ENCODE measurements around the gene SGTB. TPM values are rescaled to one million over a fixed set of nuclear protein-coding genes. Genes with fewer than 3 reads are reported as not detected.

SGTB gene
- total and polyA plus RNA-seq, 2 donors (not counting 1 experiment from before 2014, with no cell fraction given): 18.7 to 32.4 TPM

DNA sequence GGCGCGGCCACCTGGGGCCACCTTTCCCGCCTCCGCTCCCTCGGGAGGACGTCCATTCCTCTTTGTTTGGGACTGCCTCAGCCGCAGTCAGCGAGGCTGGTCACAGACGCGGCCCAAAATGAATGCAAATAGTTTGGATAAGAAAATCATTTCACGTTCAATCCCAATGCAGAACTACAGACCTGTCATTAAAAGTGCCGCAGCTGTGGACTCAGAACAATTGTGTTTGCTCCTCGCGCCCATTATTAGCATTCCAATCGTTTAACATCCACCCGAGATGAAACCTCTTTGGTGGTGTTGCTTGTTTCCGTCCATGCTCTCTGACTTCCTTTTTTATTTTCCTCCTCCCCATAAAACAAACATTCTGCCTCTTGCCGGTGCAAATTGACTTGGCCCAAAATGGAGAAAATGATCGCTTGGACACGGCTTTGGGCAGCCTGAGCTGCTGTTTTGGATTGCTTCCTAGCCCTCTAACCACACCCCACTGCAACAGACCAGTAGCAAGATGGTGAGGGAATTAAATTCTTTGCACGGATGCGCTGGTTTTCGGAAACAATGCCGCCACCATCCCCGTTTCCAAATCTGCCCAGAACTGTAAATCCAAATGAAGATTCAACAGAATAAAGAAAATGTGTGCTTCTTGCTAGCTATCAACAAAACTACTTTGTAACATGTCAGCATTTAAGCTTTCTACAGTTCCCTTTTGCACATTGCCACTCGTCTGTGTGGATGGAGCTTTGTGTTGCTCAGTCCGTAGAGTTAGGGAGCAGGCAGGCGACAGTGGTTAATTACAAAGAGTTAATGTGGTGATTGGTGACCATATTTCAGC is 880 bp upstream of the SGTB start:
- Histone ChIP-seq H3K4me1 (ENCODE audit: control insufficient read depth, extremely low read depth, insufficient read depth, low read length) (peaks cover 2% of the 10 kb centered on the region), H3K9me3 (ENCODE audit: control insufficient read depth, insufficient read depth, low read depth, low read length) (no peaks in the 10 kb centered on the region), H3K4me3 (replicated peaks in 1 of 4; ENCODE audit: control extremely low read depth in 1 of 4, insufficient read depth in 1 of 4, low read depth in 3 of 4, low read length in 4 of 4) (peak overlapping the region; percentile 45 to 96 (median 89)), H3K36me3 (ENCODE audit: control insufficient read depth, insufficient read depth, low read length) (no peaks in the 10 kb centered on the region), H3K4me2 (ENCODE audit: extremely low read depth, insufficient read depth, low read length) (peak overlapping the region; percentile 94), H4K20me1 (ENCODE audit: control insufficient read depth, extremely low read depth, insufficient read depth, low read length) (no peaks in the 10 kb centered on the region), H3K27ac (ENCODE audit: insufficient read depth, low read length) (peak overlapping the region; percentile 90), H3K9ac (ENCODE audit: insufficient read depth, low read length) (peak overlapping the region; percentile 90), H3K27me3 (ENCODE audit: control insufficient read depth, insufficient read depth, low read length) (no peaks in the 10 kb centered on the region), H2AFZ (ENCODE audit: low read length) (peak overlapping the region; percentile 22), H3K79me2 (ENCODE audit: control insufficient read depth, insufficient read depth, low read length) (peaks cover 21% of the 10 kb centered on the region)
- DNase-seq (ENCODE audit: low read depth in 2 of 2): peak; percentile 75 to 79
- no peak for TF ChIP-seq EZH2 (IDR thresholded peaks at IDR 0.05; ENCODE audit: low read length, missing control alignments)
- TF ChIP-seq CTCF (conservative IDR thresholded peaks at IDR 0.05 in 1 of 2, IDR thresholded peaks at IDR 0.05 in 1 of 2; ENCODE audit: low read depth in 1 of 2, low read length in 2 of 2): no peak

GRCh38 chr5:65721050-65721719 is 724 bp downstream of the SGTB start:
- peak overlapping the region; percentile 73 for H3K27ac ChIP-seq (ENCODE audit: insufficient read depth, low read length)
- no peaks in the 10 kb centered on the region for H3K27me3 ChIP-seq (ENCODE audit: control insufficient read depth, insufficient read depth, low read length)
- peak overlapping the region; percentile 99 for H3K4me2 ChIP-seq (ENCODE audit: extremely low read depth, insufficient read depth, low read length)
- peaks cover 17% of the 10 kb centered on the region for H3K79me2 ChIP-seq (ENCODE audit: control insufficient read depth, insufficient read depth, low read length)
- DNase-seq (ENCODE audit: low read depth in 2 of 2): peak; percentile 74 to 79
- H3K9me3 ChIP-seq (ENCODE audit: control insufficient read depth, insufficient read depth, low read depth, low read length): no peaks in the 10 kb centered on the region
- TF ChIP-seq CTCF (conservative IDR thresholded peaks at IDR 0.05 in 1 of 2, IDR thresholded peaks at IDR 0.05 in 1 of 2; ENCODE audit: low read depth in 1 of 2, low read length in 2 of 2) (no peak), EZH2 (IDR thresholded peaks at IDR 0.05; ENCODE audit: low read length, missing control alignments) (no peak)
- H2AFZ ChIP-seq (ENCODE audit: low read length): peak overlapping the region; percentile 79
- no peaks in the 10 kb centered on the region for H4K20me1 ChIP-seq (ENCODE audit: control insufficient read depth, extremely low read depth, insufficient read depth, low read length)
- H3K4me1 ChIP-seq (ENCODE audit: control insufficient read depth, extremely low read depth, insufficient read depth, low read length): peaks cover 2% of the 10 kb centered on the region
- H3K9ac ChIP-seq (ENCODE audit: insufficient read depth, low read length): peak overlapping the region; percentile 88
- H3K36me3 ChIP-seq (ENCODE audit: control insufficient read depth, insufficient read depth, low read length): no peaks in the 10 kb centered on the region
- H3K4me3 ChIP-seq (replicated peaks in 1 of 4; ENCODE audit: control extremely low read depth in 1 of 4, insufficient read depth in 1 of 4, low read depth in 3 of 4, low read length in 4 of 4): peak overlapping the region; percentile 68 to 96 (median 92)

DNA sequence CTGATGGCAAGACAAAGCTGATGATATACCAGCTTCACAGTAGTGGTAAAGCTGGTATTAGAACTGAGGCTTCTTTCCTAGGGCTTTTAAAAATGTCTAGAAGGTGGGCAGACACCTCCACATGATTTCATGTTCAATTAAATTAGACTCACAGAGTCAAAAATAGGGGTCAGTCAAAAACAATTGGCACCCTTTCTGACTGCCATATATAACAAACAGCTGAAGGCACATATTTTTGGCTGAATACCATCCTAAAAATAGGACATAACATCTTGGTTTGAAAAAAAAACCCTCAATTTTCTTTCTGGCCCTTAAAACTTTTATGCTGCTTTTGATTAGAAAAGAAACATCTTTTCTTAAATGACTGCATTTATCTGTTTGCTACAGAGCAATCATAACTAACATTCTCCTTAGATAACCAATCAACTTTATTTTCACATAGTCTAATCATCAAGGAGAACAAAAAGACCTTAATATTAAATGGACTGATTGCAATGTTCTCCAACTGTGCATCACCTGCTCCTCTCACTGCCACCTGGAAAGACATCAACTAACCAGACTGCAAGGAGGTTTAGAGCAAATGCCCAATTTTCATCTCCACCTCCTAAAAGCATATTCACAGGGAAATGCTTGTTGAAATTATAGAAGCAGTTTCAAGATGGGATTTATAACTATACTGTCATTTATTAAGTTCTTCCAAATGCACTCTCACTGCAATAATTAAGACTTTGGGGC is 3.2 kb downstream of the SGTB start:
- no peaks in the 10 kb centered on the region for H3K27me3 ChIP-seq (ENCODE audit: control insufficient read depth, insufficient read depth, low read length)
- no peaks in the 10 kb centered on the region for H3K9me3 ChIP-seq (ENCODE audit: control insufficient read depth, insufficient read depth, low read depth, low read length)
- no peak overlapping the region for H3K9ac ChIP-seq (ENCODE audit: insufficient read depth, low read length)
- H3K4me2 ChIP-seq (ENCODE audit: extremely low read depth, insufficient read depth, low read length): no peak overlapping the region
- H3K4me3 ChIP-seq (replicated peaks in 1 of 4; ENCODE audit: control extremely low read depth in 1 of 4, insufficient read depth in 1 of 4, low read depth in 3 of 4, low read length in 4 of 4): no peak overlapping the region
- no peak for TF ChIP-seq EZH2 (IDR thresholded peaks at IDR 0.05; ENCODE audit: low read length, missing control alignments)
- peaks cover 2% of the 10 kb centered on the region for H3K4me1 ChIP-seq (ENCODE audit: control insufficient read depth, extremely low read depth, insufficient read depth, low read length)
- no peak overlapping the region for H2AFZ ChIP-seq (ENCODE audit: low read length)
- no peaks in the 10 kb centered on the region for H4K20me1 ChIP-seq (ENCODE audit: control insufficient read depth, extremely low read depth, insufficient read depth, low read length)
- DNase-seq (ENCODE audit: low read depth in 2 of 2): no peak
- no peak overlapping the region for H3K27ac ChIP-seq (ENCODE audit: insufficient read depth, low read length)
- peaks cover 11% of the 10 kb centered on the region for H3K79me2 ChIP-seq (ENCODE audit: control insufficient read depth, insufficient read depth, low read length)
- H3K36me3 ChIP-seq (ENCODE audit: control insufficient read depth, insufficient read depth, low read length): no peaks in the 10 kb centered on the region

Data from fibroblast of lung (primary cell).